NCI-H1436 (cell line): Measurements from ENCODE around the gene GCLC.
A peak's percentile ranks its signal among the peaks of the same experiment; 100 is the strongest.
"Not testable (repeated sequence)": the region's sequence is repeated elsewhere in the genome, so short reads cannot be mapped to it uniquely, and the experiment has no call there.

Experiments used
- DNase-seq: peaks from one replicate; lab custom pipeline; 2025; lab: John Stamatoyannopoulos, UW

GCLC gene

GRCh38 chr6:53544470-53545308 lies at the start of gene GCLC:
Gene GCLC (minus strand): TSS chr6:53545101. CDS start chr6:53544645, 456 bp downstream.
- peak; percentile 81 for DNase-seq

GRCh38 chr6:53594596-53594995 lies 49.7 kb upstream of the GCLC start:
- no peak for DNase-seq

- DNase-seq = no peak
These were observed 48.1 kb upstream of the GCLC start for GRCh38 chr6:53593001-53593488.

GRCh38 chr6:53591873-53592272 lies 47.0 kb upstream of the GCLC start:
- DNase-seq = no peak

GRCh38 chr6:53588816-53589509 lies 44.1 kb upstream of the GCLC start:
- DNase-seq = no peak

- no peak for DNase-seq
These were observed 42.4 kb upstream of the GCLC start for GRCh38 chr6:53587291-53587690.

- DNase-seq = no peak
These were observed 40.5 kb upstream of the GCLC start for GRCh38 chr6:53585208-53585900.

GRCh38 chr6:53584726-53585125 lies 39.8 kb upstream of the GCLC start:
- DNase-seq = no peak

- DNase-seq = no peak
These were observed 38.5 kb upstream of the GCLC start for GRCh38 chr6:53583451-53583850.

GRCh38 chr6:53582963-53583362 lies 38.1 kb upstream of the GCLC start:
- DNase-seq = no peak

GRCh38 chr6:53581856-53582255 lies 37.0 kb upstream of the GCLC start:
- no peak for DNase-seq

GRCh38 chr6:53581173-53581773 lies 36.4 kb upstream of the GCLC start:
- no peak for DNase-seq

- DNase-seq = no peak
These were observed 34.4 kb upstream of the GCLC start for GRCh38 chr6:53579338-53579737.

GRCh38 chr6:53578371-53578770 lies 33.5 kb upstream of the GCLC start:
- DNase-seq = no peak

- DNase-seq = no peak
These were observed 28.4 kb upstream of the GCLC start for GRCh38 chr6:53573299-53573698.

- DNase-seq = not testable (repeated sequence)
These were observed 27.5 kb upstream of the GCLC start for GRCh38 chr6:53572379-53572778.

GRCh38 chr6:53568776-53569616 lies 24.1 kb upstream of the GCLC start:
- DNase-seq = no peak

GRCh38 chr6:53567701-53568100 lies 22.8 kb upstream of the GCLC start:
- DNase-seq = no peak

- DNase-seq = peak; percentile 21
These were observed 21.9 kb upstream of the GCLC start for GRCh38 chr6:53566755-53567154.

GRCh38 chr6:53565886-53566285 lies 21.0 kb upstream of the GCLC start:
- no peak for DNase-seq

GRCh38 chr6:53564401-53565065 lies 19.6 kb upstream of the GCLC start:
- DNase-seq = no peak
